CMK (cell line): ENCODE data around the gene CLDN24.

Source experiments
- DNase-seq: peaks from one replicate; pipeline ENCODE4 v3.0.0-alpha.2; 2010; ENCODE audit warnings: low read depth

The CLDN24 gene

DNA sequence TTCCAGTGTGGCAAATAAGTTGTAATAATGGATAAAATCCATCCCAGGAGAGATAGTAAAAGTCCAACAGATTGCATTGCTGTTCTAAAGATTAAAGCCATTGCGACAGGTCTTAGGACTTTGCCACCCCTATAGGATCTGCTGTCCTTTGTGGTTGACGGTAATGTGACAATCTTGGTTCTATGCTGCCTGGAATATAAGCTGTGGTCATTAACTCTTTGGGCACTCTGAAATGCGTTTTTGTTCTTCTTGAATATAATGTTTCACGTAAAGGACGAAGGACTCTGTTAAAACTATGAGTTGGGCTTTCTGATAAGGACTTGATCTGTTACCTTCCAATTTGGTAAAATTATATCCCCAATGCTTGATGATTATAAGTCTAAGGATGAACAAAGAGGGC, at the start of gene CLDN24:
Gene CLDN24 (minus strand): TSS at position 101 of the 400 bp plus-strand sequence. CDS start 0 bp downstream, at position 101.
- DNase-seq: no peak

DNA sequence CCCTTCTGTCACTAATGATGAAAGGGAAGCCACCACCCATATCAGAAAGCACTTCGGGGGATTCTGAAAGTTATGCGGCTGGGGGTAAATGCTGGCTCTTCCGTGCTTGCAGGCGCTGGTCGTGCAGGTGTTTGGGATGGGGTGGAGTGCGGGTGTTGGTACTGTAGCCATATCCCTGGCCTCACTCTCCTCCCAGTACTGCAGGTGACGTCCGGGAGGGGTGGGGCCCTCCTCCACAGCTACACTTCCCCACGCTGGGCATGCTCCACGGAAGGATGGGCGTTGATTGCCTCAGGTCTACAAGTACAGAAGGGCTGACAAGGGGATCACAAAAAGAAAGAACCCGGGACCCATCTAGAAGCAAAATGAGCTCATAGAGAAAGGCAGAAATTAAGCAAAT, 48.6 kb upstream of the CLDN24 start:
- DNase-seq: no peak

DNA sequence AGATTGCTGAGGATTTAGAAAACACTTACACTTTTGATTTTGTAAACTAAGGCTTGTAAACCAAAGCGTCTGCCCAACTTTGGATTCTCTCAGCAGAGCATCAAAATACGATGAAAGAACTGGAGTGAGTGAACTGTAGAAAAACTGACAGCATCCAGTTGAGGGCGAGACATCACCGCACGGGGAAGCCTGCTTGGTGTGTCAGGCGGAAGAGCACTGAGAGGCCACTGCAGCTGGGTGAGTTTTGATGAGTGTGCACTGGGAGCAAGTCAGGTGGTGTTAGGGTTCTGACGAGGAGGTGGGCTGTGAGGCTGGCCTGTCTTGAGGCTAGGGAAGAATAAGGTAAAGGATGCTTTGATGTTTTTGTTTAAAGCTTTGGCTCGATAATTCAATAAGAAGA, 46.8 kb upstream of the CLDN24 start:
- DNase-seq: no peak

DNA sequence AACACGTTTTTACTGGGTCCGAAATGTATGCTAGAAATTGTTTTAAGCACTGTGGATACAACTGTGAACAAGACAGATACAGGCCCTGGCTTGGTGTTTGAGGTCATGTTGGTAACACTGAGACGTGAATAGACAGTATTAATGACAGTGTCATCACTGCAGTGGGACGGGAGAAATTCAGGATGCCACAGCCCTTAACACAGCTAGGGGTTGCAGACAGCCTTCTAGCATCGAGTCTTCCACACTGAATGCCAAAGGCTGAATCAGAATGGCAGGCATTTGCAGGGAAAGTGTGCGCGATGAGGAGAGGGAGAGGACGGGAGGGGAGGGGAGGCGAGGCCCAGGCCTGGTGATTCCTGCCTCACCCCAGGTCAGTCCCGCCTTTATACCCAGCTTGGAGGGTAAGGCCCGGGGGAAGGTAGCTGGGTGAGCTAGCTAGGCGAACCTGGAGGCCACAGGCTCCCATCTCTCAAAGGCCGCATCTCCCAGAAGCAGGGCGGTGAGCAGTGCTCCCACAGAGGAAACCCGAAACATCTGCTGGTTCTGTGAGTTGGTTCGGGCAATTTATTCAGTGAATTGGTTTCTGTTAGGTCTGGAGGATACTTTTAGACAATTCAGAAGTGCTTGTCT, 44.1 kb upstream of the CLDN24 start:
- DNase-seq: no peak

DNA sequence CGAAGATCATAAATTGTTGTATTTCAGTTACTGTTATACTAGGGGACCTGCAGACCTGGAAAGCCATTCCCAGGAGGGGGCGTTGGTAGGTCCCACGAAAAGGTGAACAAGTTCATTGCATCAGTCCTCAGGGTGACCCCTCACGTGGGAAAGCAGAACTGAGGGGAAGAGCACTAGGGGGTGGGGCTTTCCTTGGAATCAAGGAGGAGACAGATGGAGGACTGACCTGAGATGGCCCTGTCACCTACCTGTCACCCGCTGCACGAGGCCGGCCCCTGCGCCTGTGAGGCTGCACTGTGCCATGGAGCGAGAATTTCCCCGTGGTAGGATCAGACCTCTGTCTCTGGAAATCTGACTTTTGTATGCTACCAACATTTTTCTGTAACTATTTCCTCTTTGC, 41.8 kb upstream of the CLDN24 start:
- no peak for DNase-seq

DNA sequence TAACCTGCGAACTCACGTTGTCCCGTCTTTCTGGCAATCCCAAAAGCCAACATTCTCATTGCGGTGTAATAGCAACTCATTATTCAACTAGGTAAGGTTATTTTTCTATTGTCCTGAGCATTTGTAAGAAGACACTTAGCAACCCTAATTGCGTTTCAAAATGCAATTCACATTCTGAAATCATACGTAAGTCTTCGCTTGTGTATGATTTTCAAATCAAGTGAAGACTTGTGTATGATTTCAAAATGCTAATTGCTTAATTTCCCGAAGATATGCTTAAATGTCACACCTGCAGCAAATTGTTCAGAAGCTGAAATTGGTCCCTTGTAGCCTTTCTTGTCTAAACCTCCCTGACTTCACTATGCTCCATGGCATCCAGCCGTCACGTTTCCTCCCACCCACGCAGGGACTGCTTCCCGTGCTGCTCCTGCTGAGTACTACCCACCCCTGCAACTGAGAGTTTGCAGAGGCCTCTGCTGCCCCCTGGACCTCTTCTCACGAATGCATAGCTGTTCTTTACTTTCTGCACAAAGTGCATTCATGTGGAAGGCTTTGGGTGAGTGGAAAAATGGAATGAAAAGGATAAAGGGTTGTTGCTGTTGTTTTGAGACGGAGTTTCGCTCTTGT, 40.8 kb upstream of the CLDN24 start:
- DNase-seq: no peak

DNA sequence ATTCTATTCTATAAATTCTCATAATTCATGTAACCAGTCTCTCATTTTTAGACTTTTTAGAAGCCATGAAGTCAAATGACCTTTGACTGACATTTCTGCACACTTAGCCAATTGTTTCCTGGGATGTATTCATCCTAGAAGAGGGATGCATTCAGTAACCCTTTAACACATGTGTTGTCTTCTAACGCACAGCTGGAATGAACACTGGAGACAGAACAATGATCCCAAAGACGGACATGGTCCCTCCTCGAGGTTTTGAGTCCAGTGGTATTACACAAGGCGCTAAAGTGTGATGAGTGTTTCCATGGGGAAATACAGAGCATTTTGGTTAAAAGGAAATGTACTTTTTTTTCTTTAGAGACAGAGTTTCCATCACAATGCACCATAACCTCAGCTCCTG, 39.8 kb upstream of the CLDN24 start:
- no peak for DNase-seq

DNA sequence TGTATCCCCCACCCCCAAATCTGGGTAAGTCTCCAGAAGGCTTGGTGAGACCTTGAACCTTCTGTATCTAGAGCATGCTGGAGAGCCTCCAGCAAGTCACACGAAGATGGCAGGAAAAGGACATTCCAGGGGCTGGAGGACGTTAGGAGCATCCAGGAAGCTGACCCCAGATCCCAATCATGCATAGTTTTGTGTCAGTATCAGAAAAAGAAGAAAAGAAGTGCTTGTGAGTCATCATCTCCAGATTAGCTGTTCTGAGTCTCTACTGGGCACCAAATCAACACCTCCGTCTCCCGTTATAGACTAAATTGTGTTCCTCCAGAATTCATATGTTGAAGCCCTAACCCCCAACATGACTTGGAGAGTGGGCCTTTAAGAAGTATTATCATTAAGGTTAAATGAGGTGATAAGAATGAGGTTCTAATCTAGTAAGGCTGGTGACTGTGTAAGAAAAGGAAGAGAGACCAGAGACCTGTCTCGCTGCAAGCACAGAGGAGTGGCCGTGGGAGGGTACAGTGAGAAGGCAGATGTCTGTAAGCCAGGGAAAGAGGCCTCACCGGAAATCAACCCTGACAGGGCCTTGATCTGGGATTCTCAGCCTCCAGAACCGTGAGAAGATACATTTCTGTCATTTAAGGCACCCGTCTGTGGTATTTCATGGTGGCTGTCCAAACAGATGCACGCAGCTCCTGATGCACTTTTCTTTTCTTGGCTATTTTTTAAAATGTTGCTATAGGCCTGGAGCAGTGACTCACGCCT, 38.1 kb upstream of the CLDN24 start:
- no peak for DNase-seq

DNA sequence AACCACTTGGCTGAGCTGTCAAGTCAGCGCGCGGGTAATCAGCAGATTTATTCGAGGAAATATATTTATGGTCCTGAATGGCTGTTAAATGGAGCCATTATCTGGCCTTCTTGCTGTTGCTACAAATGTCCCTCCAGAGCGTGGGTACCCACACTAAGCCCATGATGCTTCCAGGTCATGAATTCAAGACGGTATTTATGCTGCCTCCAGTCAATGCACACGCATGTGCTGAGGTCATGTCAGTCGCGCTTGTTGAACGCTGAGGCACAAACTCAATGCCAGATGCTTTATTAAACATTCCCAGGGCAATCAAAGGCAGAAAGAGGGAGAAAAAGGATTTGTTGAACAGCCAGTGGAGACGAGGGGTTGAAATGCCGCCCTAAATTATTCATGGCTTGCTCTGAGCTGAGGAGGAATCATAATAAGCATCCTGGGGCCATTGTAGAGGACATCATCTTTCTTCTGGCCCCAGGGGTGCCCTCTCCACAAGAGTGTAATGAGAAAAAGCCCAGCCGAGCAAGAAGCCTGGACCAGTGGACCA, 36.1 kb upstream of the CLDN24 start:
- DNase-seq: no peak

DNA sequence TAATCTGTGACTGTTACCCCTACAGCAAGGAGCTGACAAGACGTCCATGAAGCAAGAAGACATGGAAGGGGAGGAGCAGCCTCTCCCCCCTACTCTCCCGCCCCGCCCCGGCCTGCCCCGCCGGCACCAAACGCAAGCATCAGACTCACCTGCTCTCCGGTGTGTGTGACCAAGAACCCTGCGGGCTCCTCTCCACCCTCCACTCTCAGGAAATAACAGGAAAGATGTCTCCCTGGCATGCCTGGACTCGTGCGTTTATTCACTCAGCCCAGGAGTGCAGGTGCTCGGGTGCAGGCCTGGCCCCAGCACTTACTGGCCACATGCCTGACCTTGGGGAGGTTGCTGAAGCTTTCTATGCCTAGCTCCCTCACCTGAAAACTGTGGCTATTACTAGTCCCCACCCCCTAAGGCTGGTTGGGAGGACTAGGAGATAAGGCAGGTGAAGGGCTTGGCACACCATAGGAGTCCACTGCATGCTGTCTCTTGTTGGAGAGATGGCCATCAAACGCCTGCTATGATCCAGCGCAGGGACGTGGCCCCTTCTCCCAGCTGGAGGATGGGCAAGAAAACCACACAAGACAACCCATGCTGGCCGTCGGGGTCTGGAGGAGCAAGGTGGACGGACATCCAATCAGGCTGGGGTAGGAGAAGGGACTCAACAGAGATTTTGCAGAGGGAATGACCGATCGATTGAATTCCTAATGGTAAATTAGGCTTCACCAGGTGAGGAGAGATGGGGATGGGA, 34.9 kb upstream of the CLDN24 start:
- no peak for DNase-seq

DNA sequence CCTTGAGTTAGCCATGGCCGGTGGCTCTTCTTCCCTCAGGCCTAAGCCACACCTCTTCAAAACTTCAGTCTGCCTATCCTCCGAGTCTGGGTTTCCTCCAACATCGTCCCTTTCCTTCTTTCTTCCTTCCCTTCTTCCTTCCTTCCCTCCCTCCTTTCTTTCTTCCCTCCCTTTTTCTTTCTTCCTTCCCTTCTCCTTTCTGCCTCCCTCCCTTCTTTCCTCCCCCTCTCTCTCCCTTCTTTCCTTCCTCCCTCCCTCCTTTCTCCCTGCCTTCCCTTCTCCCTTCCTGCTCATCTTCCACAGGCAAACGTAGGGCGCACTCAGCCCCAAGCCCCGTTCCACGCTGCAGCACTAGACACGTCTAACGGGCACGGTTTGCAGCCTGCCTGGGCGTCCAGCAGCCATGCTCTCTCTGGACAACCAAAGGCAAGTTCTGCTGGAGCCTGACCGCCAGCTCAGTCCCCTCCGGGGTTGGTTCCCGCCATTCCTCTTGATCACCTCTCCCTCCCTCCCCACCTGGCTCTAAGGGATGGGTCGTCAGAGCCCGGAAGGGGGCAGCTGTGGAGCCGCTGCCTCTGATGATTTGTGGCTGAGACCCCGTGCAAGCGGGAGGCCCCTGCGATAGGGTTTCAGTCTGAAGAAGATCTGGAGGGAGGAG, 34.1 kb upstream of the CLDN24 start:
- no peak for DNase-seq

DNA sequence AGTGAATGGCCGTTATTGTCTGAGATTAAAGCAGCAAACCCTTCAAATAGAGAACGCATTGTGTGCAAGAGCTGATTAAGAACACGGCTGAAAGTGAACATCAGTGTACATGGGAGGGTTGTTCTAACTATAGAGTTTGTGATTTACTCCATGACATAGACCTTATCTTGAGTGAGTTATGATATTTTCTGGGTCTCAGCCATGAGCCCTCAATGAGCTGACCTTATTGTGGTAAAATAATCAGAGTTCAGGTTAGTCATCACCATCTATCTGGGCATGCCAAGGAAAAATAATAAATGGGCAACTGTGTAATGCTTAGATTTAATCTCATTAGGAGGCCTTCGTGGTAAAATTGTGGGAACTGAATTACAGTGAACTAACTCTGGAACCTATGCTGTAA, 33.2 kb upstream of the CLDN24 start:
- no peak for DNase-seq

DNA sequence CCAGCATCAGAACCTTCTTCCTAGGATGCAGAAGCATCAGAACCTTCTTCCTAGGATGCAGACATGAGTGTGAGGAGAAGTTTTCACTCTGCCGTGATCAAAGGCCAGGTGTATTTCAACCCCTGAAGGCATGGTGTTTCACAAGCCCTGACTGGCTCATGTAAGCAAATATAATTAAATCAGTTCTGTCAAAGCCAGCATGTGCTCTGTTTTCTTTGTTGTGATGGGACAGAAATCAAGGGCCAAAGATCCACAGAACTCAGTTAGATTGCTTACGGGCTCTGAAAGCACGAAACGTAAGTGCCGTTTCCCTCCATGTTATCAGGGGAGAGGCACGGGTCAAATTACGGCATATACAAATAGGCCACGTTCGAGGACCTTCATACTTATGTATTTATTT, 32.0 kb upstream of the CLDN24 start:
- no peak for DNase-seq

DNA sequence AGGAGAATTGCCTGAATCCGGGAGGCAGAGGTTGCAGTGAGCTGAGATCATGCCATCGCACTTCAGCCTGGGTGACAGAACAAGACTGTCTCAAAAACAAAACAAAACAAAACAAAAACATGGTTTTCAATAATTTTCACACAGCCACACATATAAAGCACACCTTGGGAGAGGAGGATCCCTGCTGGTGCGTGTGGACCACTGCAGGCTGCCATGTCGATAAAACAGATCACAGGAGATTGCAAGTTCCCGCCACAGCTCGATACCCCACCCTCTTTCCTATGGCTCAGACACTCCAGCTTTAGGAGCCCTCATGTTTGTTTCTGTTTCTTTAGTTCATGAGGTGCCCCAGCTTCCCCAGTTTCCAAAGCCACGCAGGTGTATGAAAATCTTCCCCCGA, 31.3 kb upstream of the CLDN24 start:
- DNase-seq: no peak

DNA sequence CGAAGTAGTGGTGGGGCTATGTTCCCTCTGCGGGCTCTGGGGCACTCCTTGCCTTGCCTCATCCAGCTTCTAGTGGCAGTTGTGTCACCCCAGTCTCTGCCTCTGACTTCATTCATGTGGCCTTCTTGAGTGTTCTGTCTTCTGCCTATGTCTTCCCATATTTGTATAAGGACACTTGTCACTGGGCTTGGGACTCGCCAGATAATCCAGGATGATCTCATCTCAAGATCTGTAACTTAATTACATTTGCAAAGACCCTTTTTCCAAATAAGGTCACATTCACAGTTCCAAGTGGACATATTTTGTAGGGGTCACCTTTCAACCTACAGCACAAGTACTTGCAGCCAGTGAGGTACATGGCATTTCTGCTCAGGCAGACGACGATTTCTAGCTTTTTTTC, 30.3 kb upstream of the CLDN24 start:
- DNase-seq: no peak

DNA sequence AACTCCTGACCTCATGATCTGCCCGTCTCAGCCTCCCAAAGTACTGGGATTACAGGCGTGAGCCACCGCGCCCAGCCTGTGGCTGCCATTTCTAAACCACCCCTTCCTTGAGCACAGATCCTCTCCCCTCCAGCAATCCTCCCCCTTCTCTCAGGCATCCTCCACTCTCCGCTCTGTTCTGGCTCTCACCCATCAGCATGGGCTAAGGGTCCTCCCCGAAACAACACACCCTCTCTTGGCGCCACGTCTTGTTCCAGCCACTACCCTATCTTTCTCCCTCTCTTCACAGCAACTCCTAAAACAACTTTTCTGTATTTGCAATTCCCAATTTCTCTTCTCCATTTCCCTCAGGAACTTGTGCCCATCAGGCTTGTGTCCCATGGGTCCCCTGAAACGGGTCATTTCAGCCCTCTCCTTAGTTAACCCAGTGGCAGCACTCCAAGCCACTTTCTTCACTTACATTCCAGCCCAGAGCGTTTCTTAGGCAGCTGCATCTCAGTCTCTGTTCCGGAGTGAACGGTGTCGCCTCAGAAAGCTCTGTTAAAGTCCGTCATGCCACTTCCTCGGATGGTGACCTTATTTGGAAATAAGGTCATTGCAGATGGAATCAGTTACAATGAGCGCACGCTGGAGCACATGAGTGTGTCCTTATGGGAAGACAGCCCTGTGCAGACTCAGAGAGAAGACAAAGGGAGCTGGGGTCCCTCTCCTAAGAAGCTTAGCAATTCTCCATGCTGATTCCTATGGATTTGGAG, 28.3 kb upstream of the CLDN24 start:
- no peak for DNase-seq

DNA sequence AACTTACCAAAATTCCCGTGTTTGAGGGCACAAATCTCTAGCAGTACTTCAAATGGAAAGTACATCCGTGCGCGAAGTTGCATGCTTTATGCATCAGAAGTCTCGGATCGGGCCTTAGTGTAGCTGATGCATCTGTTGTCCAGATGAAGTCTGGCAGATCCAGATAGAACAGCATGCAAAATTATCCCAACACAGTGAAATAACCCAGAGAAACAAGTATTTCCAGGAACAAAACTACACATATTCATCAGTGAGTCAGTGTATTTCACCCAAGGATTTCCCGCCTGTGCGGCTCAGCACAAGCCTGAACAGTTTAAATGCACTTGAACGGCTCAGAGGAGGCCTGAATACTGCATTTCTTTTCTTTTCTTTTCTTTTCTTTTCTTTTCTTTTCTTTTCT, 27.4 kb upstream of the CLDN24 start:
- DNase-seq: no peak

DNA sequence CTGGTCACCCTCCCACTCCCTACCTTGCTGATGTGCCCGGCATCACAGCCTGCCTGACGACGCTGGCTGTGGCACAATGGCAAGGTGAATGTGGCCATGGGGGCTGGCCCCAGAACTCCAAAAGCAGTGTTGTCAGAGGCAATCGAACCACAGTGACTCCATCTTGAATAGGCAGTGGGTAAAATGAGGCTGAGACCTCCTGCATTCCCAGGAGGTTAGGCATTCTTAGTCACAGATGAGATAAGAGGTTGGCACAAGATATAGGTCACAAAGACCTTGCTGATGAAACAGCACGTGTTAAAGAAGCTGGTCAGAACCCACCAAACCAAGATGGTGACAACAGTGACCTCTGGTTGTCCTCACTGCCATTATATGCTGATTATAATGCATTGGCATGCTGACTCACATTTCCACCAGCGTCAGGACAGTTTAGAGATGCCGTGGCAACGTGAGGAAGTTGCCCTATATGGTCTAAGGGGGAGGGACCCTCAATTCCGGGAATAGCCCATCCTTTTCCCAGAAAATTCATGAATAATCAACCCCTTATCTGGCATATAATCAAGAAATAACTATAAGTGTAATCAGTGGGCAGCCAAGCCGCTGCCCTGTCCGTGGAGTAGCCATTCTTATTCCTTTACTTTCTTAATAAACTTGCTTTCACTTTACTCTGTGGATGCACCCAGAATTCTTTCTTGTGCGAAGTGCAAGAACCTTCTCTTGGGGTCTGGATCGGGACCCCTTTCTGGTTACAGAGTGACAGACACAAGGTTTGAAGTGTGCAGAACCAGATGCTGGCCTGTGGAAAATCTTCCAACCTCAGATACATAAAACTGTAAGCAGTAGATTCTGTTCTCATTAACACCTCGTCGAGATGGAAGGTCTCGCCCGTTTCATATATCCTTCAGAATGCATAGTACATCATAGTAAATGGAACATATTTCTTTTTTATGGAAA, 26.8 kb upstream of the CLDN24 start:
- peak; percentile 76 for DNase-seq

DNA sequence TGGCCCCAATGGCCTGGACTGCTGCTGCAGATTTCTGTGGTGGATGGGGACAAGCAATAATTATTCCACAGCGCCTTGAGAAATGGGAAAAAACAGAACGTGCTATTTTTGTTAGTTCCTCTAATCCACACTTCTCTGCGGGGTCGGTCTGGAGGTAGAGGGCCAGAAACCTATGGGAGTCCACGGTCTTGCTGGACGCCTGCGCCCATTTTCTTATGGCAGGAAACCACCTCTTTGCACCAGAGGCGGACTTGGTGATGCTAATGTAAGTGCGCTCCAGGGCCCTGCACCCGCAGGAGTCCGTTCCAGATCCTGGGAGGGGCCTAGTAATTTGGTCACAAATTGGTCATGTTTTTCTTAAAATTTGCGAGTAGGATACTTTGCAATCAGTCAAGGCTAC, 25.9 kb upstream of the CLDN24 start:
- DNase-seq: no peak

DNA sequence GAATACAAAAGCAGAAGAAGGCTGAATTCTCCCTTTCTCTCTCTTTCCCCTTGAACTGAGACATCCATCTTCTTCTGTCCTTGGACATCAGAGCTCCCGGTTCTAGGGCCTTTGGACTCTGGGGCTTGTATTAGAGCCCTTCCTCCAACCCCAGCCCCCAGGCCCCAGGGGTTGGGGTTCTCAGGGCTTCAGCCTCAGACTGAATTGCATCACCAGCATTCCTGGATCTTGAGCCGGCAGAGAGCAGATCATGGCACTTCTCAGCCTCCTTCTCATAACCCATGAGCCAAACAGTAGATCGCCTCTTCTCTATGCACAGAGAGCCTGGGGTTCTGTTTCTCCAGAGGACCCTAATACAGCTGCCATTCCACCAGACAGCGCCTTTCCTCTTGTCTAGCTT, 25.3 kb upstream of the CLDN24 start:
- DNase-seq: no peak
